HepG2 (cell line): ENCODE measurements around the gene FGD3. TPM values are rescaled to one million over a fixed set of nuclear protein-coding genes. Genes with fewer than 3 reads are reported as not detected.

Experiments used
- FOXK2 ChIP-seq: fragments of 450-650 bp; IDR thresholded peaks from 2 replicates; pipeline ENCODE4 v1.6.1; 2016
- NFIC ChIP-seq: IDR thresholded peaks from 2 replicates; pipeline ENCODE4 v1.6.1; 2012; ENCODE audit warnings: mild to moderate bottlenecking, low read length, inconsistent platforms
- NR2F1 ChIP-seq, 2 experiments: fragments of 450-650 bp in 1 of 2; formaldehyde crosslinking in 1 of 2; IDR thresholded peaks; 2 replicates each; pipeline versions ENCODE4 v1.5.0 to v1.6.1; 2016 to 2020; ENCODE audit warnings: mild to moderate bottlenecking in 1 of 2, missing compliant biosample characterization in 1 of 2, missing genetic modification reagents in 1 of 2, moderate library complexity in 1 of 2
- SAFB2 ChIP-seq: sonication (generic); formaldehyde crosslinking; IDR thresholded peaks from 2 replicates; pipeline ENCODE4 v1.5.1; 2020; ENCODE audit warnings: missing genetic modification reagents, low read depth, mild to moderate bottlenecking, borderline replicate concordance
- polyA plus RNA-seq, 8 experiments: library from polyadenylated mRNA; depleted of rRNA in 3 of 8; stranded (reverse) in 7 of 8; unstranded in 1 of 8; fragments of >200 nt; fragmentation: Illumina TruSeq in 4 of 8; extraction: Trizol in 4 of 8; gene quantifications; 2 replicates each; pipeline versions ENCODE4 v1.2.1 to v1.2.3, GENCODE V29; 2011 to 2016; ENCODE audit warnings: low read depth in 4 of 8, missing spikeins in 1 of 8, mixed read lengths in 1 of 8; ENCODE audit not compliant: insufficient read depth in 1 of 8
- total RNA-seq, 5 experiments: library from RNA; depleted of rRNA; stranded (reverse); fragments of >200 nt; fragmentation: Illumina TruSeq; extraction: Trizol; gene quantifications; 2 replicates each; pipeline ENCODE4 v1.2.3, GENCODE V29; 2016; ENCODE audit warnings: low read depth in 1 of 5
- TF ChIP-seq, protein P1 (sequence below), 2 experiments: sonication (generic) in 1 of 2; formaldehyde crosslinking in 1 of 2; IDR thresholded peaks; 2 replicates each; pipeline versions ENCODE4 v1.4.0 to v1.6.1; 2016 to 2020; ENCODE audit warnings: borderline replicate concordance in 1 of 2, low read depth in 1 of 2, mild to moderate bottlenecking in 1 of 2, missing genetic modification reagents in 1 of 2
- TF ChIP-seq, protein P2 (sequence below): sonication (generic); formaldehyde crosslinking; IDR thresholded peaks from 2 replicates; pipeline ENCODE4 v1.5.0; 2020; ENCODE audit warnings: mild to moderate bottlenecking, missing genetic modification reagents, borderline replicate concordance
- TF ChIP-seq, protein P3 (sequence below): sonication (generic); formaldehyde crosslinking; IDR thresholded peaks from 2 replicates; pipeline ENCODE4 v1.4.0; 2020; ENCODE audit warnings: missing genetic modification reagents

Gene FGD3
- total and polyA plus RNA-seq, 2 of the 13 experiments (the other 11 are each of a cell fraction or from before 2014, with no cell fraction given): 0.53 to 1.1 TPM

DNA sequence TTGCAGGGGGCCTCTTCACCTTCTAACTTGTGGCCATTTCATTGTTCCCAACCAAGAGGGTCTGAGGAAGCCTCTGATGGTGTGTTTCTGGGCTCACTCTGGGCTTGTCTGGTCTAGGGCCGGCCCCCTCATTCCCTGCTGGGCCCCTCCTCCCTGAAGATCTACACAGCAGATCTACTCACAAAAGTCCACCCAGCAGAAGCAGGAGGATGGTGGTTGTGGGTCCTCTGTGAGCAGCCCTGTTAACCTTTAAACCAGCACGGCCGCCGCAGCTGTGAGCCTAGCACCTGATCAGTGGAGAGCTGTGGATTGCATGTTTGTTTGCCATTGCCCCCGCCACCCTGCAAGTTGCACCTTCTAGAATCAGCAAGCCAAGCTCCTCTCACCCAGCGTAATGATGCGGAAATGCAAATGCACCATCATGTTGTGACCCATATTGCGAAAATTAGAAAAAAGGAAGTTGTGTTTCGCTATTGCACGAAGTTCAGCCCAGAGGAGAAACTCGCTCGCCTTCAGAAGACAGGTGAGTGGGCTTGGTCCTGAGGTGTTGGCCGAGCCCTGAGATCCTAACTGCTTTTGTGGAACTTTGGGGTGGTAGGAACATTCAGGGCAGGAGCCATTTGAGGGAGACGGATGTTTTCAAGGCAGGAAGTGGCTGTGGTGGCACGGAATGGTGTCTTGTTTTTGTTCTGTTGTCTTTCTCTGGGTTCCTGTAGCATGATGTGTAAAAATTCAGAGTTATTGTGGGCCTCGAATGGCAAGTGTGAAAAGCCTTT, 16.7 kb downstream of the FGD3 start (continued):
- TF ChIP-seq, protein P1, sequence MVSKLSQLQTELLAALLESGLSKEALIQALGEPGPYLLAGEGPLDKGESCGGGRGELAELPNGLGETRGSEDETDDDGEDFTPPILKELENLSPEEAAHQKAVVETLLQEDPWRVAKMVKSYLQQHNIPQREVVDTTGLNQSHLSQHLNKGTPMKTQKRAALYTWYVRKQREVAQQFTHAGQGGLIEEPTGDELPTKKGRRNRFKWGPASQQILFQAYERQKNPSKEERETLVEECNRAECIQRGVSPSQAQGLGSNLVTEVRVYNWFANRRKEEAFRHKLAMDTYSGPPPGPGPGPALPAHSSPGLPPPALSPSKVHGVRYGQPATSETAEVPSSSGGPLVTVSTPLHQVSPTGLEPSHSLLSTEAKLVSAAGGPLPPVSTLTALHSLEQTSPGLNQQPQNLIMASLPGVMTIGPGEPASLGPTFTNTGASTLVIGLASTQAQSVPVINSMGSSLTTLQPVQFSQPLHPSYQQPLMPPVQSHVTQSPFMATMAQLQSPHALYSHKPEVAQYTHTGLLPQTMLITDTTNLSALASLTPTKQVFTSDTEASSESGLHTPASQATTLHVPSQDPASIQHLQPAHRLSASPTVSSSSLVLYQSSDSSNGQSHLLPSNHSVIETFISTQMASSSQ (IDR thresholded peaks at IDR 0.05; ENCODE audit: low read depth): no peak
- TF ChIP-seq, protein P1 (CRISPR knock-in tag; IDR thresholded peaks at IDR 0.05; ENCODE audit: borderline replicate concordance): peak; percentile 69; the same call in 1 of the 2 replicates
- TF ChIP-seq, protein P2, sequence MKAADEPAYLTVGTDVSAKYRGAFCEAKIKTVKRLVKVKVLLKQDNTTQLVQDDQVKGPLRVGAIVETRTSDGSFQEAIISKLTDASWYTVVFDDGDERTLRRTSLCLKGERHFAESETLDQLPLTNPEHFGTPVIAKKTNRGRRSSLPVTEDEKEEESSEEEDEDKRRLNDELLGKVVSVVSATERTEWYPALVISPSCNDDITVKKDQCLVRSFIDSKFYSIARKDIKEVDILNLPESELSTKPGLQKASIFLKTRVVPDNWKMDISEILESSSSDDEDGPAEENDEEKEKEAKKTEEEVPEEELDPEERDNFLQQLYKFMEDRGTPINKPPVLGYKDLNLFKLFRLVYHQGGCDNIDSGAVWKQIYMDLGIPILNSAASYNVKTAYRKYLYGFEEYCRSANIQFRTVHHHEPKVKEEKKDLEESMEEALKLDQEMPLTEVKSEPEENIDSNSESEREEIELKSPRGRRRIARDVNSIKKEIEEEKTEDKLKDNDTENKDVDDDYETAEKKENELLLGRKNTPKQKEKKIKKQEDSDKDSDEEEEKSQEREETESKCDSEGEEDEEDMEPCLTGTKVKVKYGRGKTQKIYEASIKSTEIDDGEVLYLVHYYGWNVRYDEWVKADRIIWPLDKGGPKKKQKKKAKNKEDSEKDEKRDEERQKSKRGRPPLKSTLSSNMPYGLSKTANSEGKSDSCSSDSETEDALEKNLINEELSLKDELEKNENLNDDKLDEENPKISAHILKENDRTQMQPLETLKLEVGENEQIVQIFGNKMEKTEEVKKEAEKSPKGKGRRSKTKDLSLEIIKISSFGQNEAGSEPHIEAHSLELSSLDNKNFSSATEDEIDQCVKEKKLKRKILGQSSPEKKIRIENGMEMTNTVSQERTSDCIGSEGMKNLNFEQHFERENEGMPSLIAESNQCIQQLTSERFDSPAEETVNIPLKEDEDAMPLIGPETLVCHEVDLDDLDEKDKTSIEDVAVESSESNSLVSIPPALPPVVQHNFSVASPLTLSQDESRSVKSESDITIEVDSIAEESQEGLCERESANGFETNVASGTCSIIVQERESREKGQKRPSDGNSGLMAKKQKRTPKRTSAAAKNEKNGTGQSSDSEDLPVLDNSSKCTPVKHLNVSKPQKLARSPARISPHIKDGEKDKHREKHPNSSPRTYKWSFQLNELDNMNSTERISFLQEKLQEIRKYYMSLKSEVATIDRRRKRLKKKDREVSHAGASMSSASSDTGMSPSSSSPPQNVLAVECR (CRISPR knock-in tag): peak; percentile 45; the same call in 1 of the 2 replicates
- TF ChIP-seq NR2F1 (CRISPR knock-in tag; IDR thresholded peaks at IDR 0.05): 0 out of 4 replicates have a peak, but pooled peaks of 1 of the 2 experiments have one; percentile 19
- TF ChIP-seq FOXK2: no peak
- TF ChIP-seq NFIC: no peak
- no peak for TF ChIP-seq SAFB2 (CRISPR knock-in tag)
- TF ChIP-seq, protein P3, sequence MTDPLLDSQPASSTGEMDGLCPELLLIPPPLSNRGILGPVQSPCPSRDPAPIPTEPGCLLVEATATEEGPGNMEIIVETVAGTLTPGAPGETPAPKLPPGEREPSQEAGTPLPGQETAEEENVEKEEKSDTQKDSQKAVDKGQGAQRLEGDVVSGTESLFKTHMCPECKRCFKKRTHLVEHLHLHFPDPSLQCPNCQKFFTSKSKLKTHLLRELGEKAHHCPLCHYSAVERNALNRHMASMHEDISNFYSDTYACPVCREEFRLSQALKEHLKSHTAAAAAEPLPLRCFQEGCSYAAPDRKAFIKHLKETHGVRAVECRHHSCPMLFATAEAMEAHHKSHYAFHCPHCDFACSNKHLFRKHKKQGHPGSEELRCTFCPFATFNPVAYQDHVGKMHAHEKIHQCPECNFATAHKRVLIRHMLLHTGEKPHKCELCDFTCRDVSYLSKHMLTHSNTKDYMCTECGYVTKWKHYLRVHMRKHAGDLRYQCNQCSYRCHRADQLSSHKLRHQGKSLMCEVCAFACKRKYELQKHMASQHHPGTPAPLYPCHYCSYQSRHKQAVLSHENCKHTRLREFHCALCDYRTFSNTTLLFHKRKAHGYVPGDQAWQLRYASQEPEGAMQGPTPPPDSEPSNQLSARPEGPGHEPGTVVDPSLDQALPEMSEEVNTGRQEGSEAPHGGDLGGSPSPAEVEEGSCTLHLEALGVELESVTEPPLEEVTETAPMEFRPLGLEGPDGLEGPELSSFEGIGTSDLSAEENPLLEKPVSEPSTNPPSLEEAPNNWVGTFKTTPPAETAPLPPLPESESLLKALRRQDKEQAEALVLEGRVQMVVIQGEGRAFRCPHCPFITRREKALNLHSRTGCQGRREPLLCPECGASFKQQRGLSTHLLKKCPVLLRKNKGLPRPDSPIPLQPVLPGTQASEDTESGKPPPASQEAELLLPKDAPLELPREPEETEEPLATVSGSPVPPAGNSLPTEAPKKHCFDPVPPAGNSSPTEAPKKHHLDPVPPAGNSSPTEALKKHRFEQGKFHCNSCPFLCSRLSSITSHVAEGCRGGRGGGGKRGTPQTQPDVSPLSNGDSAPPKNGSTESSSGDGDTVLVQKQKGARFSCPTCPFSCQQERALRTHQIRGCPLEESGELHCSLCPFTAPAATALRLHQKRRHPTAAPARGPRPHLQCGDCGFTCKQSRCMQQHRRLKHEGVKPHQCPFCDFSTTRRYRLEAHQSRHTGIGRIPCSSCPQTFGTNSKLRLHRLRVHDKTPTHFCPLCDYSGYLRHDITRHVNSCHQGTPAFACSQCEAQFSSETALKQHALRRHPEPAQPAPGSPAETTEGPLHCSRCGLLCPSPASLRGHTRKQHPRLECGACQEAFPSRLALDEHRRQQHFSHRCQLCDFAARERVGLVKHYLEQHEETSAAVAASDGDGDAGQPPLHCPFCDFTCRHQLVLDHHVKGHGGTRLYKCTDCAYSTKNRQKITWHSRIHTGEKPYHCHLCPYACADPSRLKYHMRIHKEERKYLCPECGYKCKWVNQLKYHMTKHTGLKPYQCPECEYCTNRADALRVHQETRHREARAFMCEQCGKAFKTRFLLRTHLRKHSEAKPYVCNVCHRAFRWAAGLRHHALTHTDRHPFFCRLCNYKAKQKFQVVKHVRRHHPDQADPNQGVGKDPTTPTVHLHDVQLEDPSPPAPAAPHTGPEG (CRISPR knock-in tag): no peak
